HepG2 (cell line): ENCODE data around the gene SHOX.

Experiments
- EZH2 ChIP-seq: conservative IDR thresholded peaks from 2 replicates; pipeline ENCODE4 v1.6.1; 2012; ENCODE audit warnings: mild to moderate bottlenecking, low read depth, low read length, moderate library complexity
- POLR2A ChIP-seq, 2 experiments: IDR thresholded peaks; 2 replicates each; pipeline ENCODE4 v1.6.1; 2011; ENCODE audit warnings: low read depth in 2 of 2, low read length in 2 of 2, mild to moderate bottlenecking in 1 of 2, moderate library complexity in 1 of 2; ENCODE audit not compliant: insufficient read depth in 1 of 2

DNA sequence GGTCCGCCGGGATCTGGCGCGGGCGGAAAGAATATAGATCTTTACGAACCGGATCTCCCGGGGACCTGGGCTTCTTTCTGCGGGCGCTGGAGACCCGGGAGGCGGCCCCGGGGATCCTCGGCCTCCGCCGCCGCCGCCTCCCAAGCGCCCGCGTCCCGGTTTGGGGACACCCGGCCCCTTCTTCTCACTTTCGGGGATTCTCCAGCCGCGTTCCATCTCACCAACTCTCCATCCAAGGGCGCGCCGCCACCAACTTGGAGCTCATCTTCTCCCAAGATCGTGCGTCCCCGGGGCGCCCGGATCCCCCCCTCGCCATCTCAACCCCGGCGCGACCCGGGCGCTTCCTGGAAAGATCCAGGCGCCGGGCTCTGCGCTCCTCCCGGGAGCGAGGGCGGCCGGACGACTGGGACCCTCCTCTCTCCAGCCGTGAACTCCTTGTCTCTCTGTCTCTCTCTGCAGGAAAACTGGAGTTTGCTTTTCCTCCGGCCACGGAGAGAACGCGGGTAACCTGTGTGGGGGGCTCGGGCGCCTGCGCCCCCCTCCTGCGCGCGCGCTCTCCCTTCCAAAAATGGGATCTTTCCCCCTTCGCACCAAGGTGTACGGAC lies 482 bp upstream of the SHOX start:
- TF ChIP-seq POLR2A (IDR thresholded peaks at IDR 0.05; ENCODE audit: insufficient read depth in 1 of 2, low read depth in 2 of 2, low read length in 2 of 2) (no peak), EZH2 (no peak)
